Measurements from ENCODE around the gene FGF2. TPM values are rescaled to one million over a fixed set of nuclear protein-coding genes. Genes with fewer than 3 reads are reported as not detected.

The FGF2 gene
- total and polyA plus RNA-seq, 2 experiments from 2014 or later, result 3.2 to 3.4 TPM

- no peak for DNase-seq (ENCODE audit: low read depth in 1 of 2, low spot score in 1 of 2)
- H3K9me3 ChIP-seq (ENCODE audit: low read depth), result no peaks in the 10 kb centered on the region
- H3K36me3 ChIP-seq, result no peaks in the 10 kb centered on the region
- peaks cover 14% of the 10 kb centered on the region for H3K27me3 ChIP-seq
- H3K4me1 ChIP-seq (ENCODE audit: low read depth), result no peaks in the 10 kb centered on the region
- no peak overlapping the region for H3K27ac ChIP-seq
- TF ChIP-seq, protein P1, sequence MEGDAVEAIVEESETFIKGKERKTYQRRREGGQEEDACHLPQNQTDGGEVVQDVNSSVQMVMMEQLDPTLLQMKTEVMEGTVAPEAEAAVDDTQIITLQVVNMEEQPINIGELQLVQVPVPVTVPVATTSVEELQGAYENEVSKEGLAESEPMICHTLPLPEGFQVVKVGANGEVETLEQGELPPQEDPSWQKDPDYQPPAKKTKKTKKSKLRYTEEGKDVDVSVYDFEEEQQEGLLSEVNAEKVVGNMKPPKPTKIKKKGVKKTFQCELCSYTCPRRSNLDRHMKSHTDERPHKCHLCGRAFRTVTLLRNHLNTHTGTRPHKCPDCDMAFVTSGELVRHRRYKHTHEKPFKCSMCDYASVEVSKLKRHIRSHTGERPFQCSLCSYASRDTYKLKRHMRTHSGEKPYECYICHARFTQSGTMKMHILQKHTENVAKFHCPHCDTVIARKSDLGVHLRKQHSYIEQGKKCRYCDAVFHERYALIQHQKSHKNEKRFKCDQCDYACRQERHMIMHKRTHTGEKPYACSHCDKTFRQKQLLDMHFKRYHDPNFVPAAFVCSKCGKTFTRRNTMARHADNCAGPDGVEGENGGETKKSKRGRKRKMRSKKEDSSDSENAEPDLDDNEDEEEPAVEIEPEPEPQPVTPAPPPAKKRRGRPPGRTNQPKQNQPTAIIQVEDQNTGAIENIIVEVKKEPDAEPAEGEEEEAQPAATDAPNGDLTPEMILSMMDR (IDR thresholded peaks at IDR 0.05; ENCODE audit: low read depth, low read length), result no peak
- H3K4me3 ChIP-seq, result no peak overlapping the region
Measured at GRCh38 chr4:122831515-122832196, 5.0 kb downstream of the FGF2 start.

DNA sequence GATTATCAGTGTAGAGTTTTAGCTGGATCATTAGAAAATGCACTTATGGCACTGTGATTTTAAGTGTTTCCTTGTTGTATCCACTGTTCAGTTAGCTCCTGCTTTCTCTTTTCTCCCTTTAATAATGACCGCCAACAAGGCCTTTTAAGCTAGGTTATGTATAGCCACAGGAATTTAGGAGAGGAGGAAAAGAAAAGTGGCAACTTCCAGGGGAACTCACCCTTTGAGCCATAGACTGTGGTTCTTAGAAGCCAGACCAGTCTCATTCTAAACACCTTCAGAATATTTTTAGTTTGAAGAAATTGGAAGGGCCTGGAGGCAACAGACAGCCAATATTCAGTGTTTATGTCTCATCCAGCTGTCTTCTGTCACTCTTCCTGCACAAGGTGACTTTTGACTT lies 6.1 kb downstream of the FGF2 start:
- no peaks in the 10 kb centered on the region for H3K4me1 ChIP-seq (ENCODE audit: low read depth)

DNA sequence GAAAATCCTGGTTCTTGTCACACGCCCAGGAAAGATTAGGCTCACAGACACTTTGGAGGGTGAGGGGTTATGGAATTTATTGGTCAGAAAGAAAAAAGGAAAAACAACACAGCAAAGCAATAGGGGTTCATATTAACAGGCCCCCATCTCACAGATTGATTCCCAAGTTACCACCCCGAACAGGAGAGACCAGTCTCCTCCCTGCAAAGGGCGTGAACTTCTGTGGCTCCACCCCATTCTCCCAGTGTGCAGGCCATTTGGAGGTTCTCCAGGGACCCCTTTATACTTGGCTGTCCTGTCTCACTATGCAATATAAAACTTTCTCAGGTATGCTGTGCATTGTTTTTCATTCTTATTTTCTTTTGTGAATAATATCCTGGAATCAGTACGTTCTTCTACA lies 7.4 kb downstream of the FGF2 start:
- Histone ChIP-seq H3K27me3 (no peaks in the 10 kb centered on the region), H3K9me3 (ENCODE audit: low read depth) (no peaks in the 10 kb centered on the region), H3K4me1 (ENCODE audit: low read depth) (no peaks in the 10 kb centered on the region), H3K27ac (no peak overlapping the region), H3K4me3 (no peak overlapping the region), H3K36me3 (no peaks in the 10 kb centered on the region)
- TF ChIP-seq, protein P1 (IDR thresholded peaks at IDR 0.05; ENCODE audit: low read depth, low read length), result no peak
- no peak for DNase-seq (ENCODE audit: low read depth in 1 of 2, low spot score in 1 of 2)

More for the DNA sequence above, 6.1 kb downstream of the FGF2 start:
- TF ChIP-seq, protein P1 (IDR thresholded peaks at IDR 0.05; ENCODE audit: low read depth, low read length), result no peak
- no peaks in the 10 kb centered on the region for H3K36me3 ChIP-seq
- DNase-seq (ENCODE audit: low read depth in 1 of 2, low spot score in 1 of 2), result no peak
- no peak overlapping the region for H3K27ac ChIP-seq
- no peak overlapping the region for H3K4me3 ChIP-seq
- no peaks in the 10 kb centered on the region for H3K9me3 ChIP-seq (ENCODE audit: low read depth)
- peaks cover 10% of the 10 kb centered on the region for H3K27me3 ChIP-seq

GRCh38 chr4:122836941-122837340 lies 10.3 kb downstream of the FGF2 start:
- peaks cover 2% of the 10 kb centered on the region for H3K4me1 ChIP-seq (ENCODE audit: low read depth)
- no peak for DNase-seq (ENCODE audit: low read depth in 1 of 2, low spot score in 1 of 2)
- no peaks in the 10 kb centered on the region for H3K27me3 ChIP-seq
- no peaks in the 10 kb centered on the region for H3K36me3 ChIP-seq
- no peaks in the 10 kb centered on the region for H3K9me3 ChIP-seq (ENCODE audit: low read depth)
- TF ChIP-seq, protein P1 (IDR thresholded peaks at IDR 0.05; ENCODE audit: low read depth, low read length), result no peak
- H3K27ac ChIP-seq, result no peak overlapping the region
- H3K4me3 ChIP-seq, result no peak overlapping the region

DNA sequence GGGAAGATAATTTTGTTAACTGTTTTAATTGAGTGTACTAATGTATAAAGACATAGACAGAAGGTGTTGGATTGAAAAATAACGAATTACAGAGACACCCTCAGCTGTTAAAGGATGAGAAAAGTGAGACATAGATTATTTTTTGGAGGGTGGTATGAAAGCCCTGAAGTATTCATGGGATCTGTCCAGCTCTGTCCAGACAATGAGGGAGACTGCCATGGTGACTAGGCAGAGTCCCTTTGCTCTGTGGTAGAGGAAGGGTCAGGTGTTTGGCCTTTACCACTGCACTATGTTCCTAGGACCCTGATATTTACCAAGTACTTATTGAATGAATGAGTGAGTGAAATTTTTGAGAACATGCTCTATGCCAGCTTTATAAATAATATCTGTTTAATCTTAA lies 11.4 kb downstream of the FGF2 start:
- TF ChIP-seq, protein P1 (IDR thresholded peaks at IDR 0.05; ENCODE audit: low read depth, low read length), result no peak
- no peak overlapping the region for H3K27ac ChIP-seq
- peaks cover 7% of the 10 kb centered on the region for H3K4me1 ChIP-seq (ENCODE audit: low read depth)
- DNase-seq (ENCODE audit: low read depth in 1 of 2, low spot score in 1 of 2), result no peak
- H3K4me3 ChIP-seq, result no peak overlapping the region
- H3K36me3 ChIP-seq, result no peaks in the 10 kb centered on the region
- H3K9me3 ChIP-seq (ENCODE audit: low read depth), result no peaks in the 10 kb centered on the region
- no peaks in the 10 kb centered on the region for H3K27me3 ChIP-seq
